ENCODE data around the gene FOCAD. TPM values are rescaled to one million over a fixed set of nuclear protein-coding genes. Genes with fewer than 3 reads are reported as not detected.

Gene FOCAD
- total RNA-seq, 6 experiments from 2014 or later = 31.8 to 46.7 (median 39.2) TPM

GRCh38 chr9:20815923-20816703 is 132.1 kb downstream of the FOCAD start:
- Mint-ChIP-seq H3K4me1 (ENCODE audit: low read depth) (peaks cover 24% of the 10 kb centered on the region), H3K27ac (no peak overlapping the region), H3K36me3 (ENCODE audit: low read depth) (peaks cover 9% of the 10 kb centered on the region; the same call in 1 of the 2 replicates), H3K9me3 (no peaks in the 10 kb centered on the region), H3K4me3 (no peak overlapping the region), H3K27me3 (ENCODE audit: insufficient read depth) (no peaks in the 10 kb centered on the region)
- no peak for TF ChIP-seq CTCF (IDR thresholded peaks at IDR 0.05)
- DNase-seq = no peak

- Mint-ChIP-seq H3K4me1 (ENCODE audit: low read depth) (peaks cover 39% of the 10 kb centered on the region), H3K27ac (peak overlapping the region; percentile 7; the same call in 1 of the 2 replicates), H3K9me3 (no peaks in the 10 kb centered on the region), H3K27me3 (ENCODE audit: insufficient read depth) (no peaks in the 10 kb centered on the region), H3K4me3 (no peak overlapping the region), H3K36me3 (ENCODE audit: low read depth) (peaks cover 36% of the 10 kb centered on the region)
- DNase-seq = no peak
- TF ChIP-seq CTCF (IDR thresholded peaks at IDR 0.05) = no peak
Measured at GRCh38 chr9:20823051-20823450, 139.0 kb downstream of the FOCAD start.

GRCh38 chr9:20831028-20831427 is 147.0 kb downstream of the FOCAD start:
- Mint-ChIP-seq H3K27me3 (ENCODE audit: insufficient read depth) (no peaks in the 10 kb centered on the region), H3K36me3 (ENCODE audit: low read depth) (peaks cover 47% of the 10 kb centered on the region), H3K9me3 (no peaks in the 10 kb centered on the region), H3K4me3 (no peak overlapping the region), H3K4me1 (ENCODE audit: low read depth) (peaks cover 11% of the 10 kb centered on the region), H3K27ac (no peak overlapping the region)
- TF ChIP-seq CTCF (IDR thresholded peaks at IDR 0.05) = no peak
- no peak for DNase-seq

GRCh38 chr9:20832775-20833174 is 148.7 kb downstream of the FOCAD start:
- H3K27ac Mint-ChIP-seq = no peak overlapping the region
- H3K4me3 Mint-ChIP-seq = no peak overlapping the region
- H3K36me3 Mint-ChIP-seq (ENCODE audit: low read depth) = peaks cover 29% of the 10 kb centered on the region
- DNase-seq = no peak
- peaks cover 20% of the 10 kb centered on the region for H3K4me1 Mint-ChIP-seq (ENCODE audit: low read depth)
- H3K27me3 Mint-ChIP-seq (ENCODE audit: insufficient read depth) = peaks cover 1% of the 10 kb centered on the region; the same call in 1 of the 2 replicates
- no peaks in the 10 kb centered on the region for H3K9me3 Mint-ChIP-seq
- no peak for TF ChIP-seq CTCF (IDR thresholded peaks at IDR 0.05)

GRCh38 chr9:20835377-20836286 is 151.6 kb downstream of the FOCAD start:
- Mint-ChIP-seq H3K27me3 (ENCODE audit: insufficient read depth) (peaks cover 1% of the 10 kb centered on the region; the same call in 1 of the 2 replicates), H3K36me3 (ENCODE audit: low read depth) (peaks cover 24% of the 10 kb centered on the region), H3K9me3 (no peaks in the 10 kb centered on the region), H3K4me1 (ENCODE audit: low read depth) (peaks cover 30% of the 10 kb centered on the region), H3K27ac (no peak overlapping the region), H3K4me3 (no peak overlapping the region)
- no peak for DNase-seq
- no peak for TF ChIP-seq CTCF (IDR thresholded peaks at IDR 0.05)

Measured in HFFc6 (cell line).